Keratinocyte (primary cell): ENCODE data around the gene HOXB7. TPM values are rescaled to one million over a fixed set of nuclear protein-coding genes. Genes with fewer than 3 reads are reported as not detected.

Experiments used
- DNase-seq: peaks from one replicate; pipeline ENCODE4 v3.0.0-alpha.2; 2011; ENCODE audit warnings: low read depth, missing footprints, low spot score
- FAIRE-seq: peaks from 2 replicates; lab custom pipeline; 2011; peaks lifted over from hg19 to GRCh38; lab: Jason Lieb, UNC
- H2AFZ ChIP-seq: 2 replicates; pipeline ENCODE4 v1.6.0; 2012; ENCODE audit warnings: low read length, control low read depth, inconsistent platforms; ENCODE audit not compliant: control insufficient read depth
- H3K27ac ChIP-seq: 2 replicates; pipeline ENCODE4 v1.5.1; 2011; ENCODE audit warnings: low read length; ENCODE audit not compliant: control insufficient read depth, insufficient read depth
- H3K27me3 ChIP-seq: 3 replicates; pipeline ENCODE4 v1.6.0; 2011; ENCODE audit warnings: low read length; ENCODE audit not compliant: control insufficient read depth, insufficient read depth; ENCODE audit errors: extremely low read depth
- H3K36me3 ChIP-seq, 2 experiments: 2 replicates in 1 of 2; 3 replicates in 1 of 2; pipeline ENCODE4 v1.5.1; 2011; ENCODE audit warnings: low read length in 2 of 2, mild to moderate bottlenecking in 1 of 2; ENCODE audit not compliant: control insufficient read depth in 2 of 2, insufficient read depth in 2 of 2; ENCODE audit errors: extremely low read depth in 1 of 2
- H3K4me1 ChIP-seq: 3 replicates; pipeline ENCODE4 v1.5.1; 2011; ENCODE audit warnings: low read length; ENCODE audit not compliant: control insufficient read depth, insufficient read depth; ENCODE audit errors: extremely low read depth
- H3K4me2 ChIP-seq: 3 replicates; pipeline ENCODE4 v1.6.0; 2011; ENCODE audit warnings: low read depth, low read length; ENCODE audit not compliant: control insufficient read depth, insufficient read depth; ENCODE audit errors: extremely low read depth
- H3K4me3 ChIP-seq, 3 experiments: fragments of 200-600 bp in 1 of 3; sonication (generic) in 1 of 3; 2 replicates in 2 of 3; 3 replicates in 1 of 3; pipeline ENCODE4 v1.5.1; 2011 to 2016; ENCODE audit warnings: low read length in 3 of 3, mild to moderate bottlenecking in 3 of 3, control low read depth in 2 of 3, inconsistent platforms in 1 of 3, low read depth in 1 of 3, mixed read lengths in 1 of 3, mixed run types in 1 of 3, moderate library complexity in 1 of 3; ENCODE audit not compliant: control insufficient read depth in 2 of 3, insufficient read depth in 2 of 3; ENCODE audit errors: extremely low read depth in 1 of 3
- H3K79me2 ChIP-seq: 2 replicates; pipeline ENCODE4 v1.6.0; 2012; ENCODE audit warnings: low read length; ENCODE audit not compliant: control insufficient read depth, insufficient read depth
- H3K9ac ChIP-seq: 3 replicates; pipeline ENCODE4 v1.6.0; 2011; ENCODE audit warnings: low read length; ENCODE audit not compliant: control insufficient read depth, insufficient read depth; ENCODE audit errors: extremely low read depth
- H3K9me1 ChIP-seq: 3 replicates; pipeline ENCODE4 v1.6.0; 2011; ENCODE audit warnings: low read length; ENCODE audit not compliant: control insufficient read depth, insufficient read depth; ENCODE audit errors: extremely low read depth
- H3K9me3 ChIP-seq: 2 replicates; pipeline ENCODE4 v1.5.1; 2012; ENCODE audit warnings: low read depth, low read length; ENCODE audit not compliant: control insufficient read depth
- H4K20me1 ChIP-seq: 3 replicates; pipeline ENCODE4 v1.6.0; 2011; ENCODE audit warnings: low read length; ENCODE audit not compliant: control insufficient read depth, insufficient read depth; ENCODE audit errors: extremely low read depth
- CTCF ChIP-seq, 3 experiments: IDR thresholded peaks in 1 of 3; conservative IDR thresholded peaks in 1 of 3; optimal IDR thresholded peaks in 1 of 3; 2 replicates in 2 of 3; 3 replicates in 1 of 3; pipeline versions ENCODE3 to v1.5.1; 2011; ENCODE audit warnings: low read length in 3 of 3, mild to moderate bottlenecking in 3 of 3, moderate library complexity in 2 of 3, control low read depth in 1 of 3, inconsistent platforms in 1 of 3; ENCODE audit not compliant: insufficient read depth in 2 of 3; ENCODE audit errors: extremely low read depth in 1 of 3
- EZH2 ChIP-seq: IDR thresholded peaks from one replicate; pipeline ENCODE4 v1.6.1; 2012; ENCODE audit warnings: inconsistent platforms, mild to moderate bottlenecking, low read length, moderate library complexity
- dilution Hi-C: fragments of 300-500 bp; cut with MboI; formaldehyde crosslinking; loops from one replicate; pipeline ENCODE4 v1.7.0; 2020; ENCODE audit warnings: low sequenced_read_pairs; ENCODE audit not compliant: extremely low pct_ligation_motif_present
- polyA plus RNA-seq, 5 experiments: library from polyadenylated mRNA; depleted of rRNA in 3 of 5; stranded (reverse) in 3 of 5; stranded (forward) in 1 of 5; unstranded in 1 of 5; fragments of >200 nt; gene quantifications; 1 replicate in 1 of 5; 2 replicates in 3 of 5; 3 replicates in 1 of 5; pipeline versions ENCODE4 v1.2.1 to v1.2.3, GENCODE V29; 2011 to 2012; ENCODE audit warnings: missing spikeins in 2 of 5, low read depth in 1 of 5, low replicate concordance in 1 of 5

Gene HOXB7
- polyA plus RNA-seq, 1 donor (not counting 4 experiments of a cell fraction or from before 2014, with no cell fraction given): 1.0 TPM

DNA sequence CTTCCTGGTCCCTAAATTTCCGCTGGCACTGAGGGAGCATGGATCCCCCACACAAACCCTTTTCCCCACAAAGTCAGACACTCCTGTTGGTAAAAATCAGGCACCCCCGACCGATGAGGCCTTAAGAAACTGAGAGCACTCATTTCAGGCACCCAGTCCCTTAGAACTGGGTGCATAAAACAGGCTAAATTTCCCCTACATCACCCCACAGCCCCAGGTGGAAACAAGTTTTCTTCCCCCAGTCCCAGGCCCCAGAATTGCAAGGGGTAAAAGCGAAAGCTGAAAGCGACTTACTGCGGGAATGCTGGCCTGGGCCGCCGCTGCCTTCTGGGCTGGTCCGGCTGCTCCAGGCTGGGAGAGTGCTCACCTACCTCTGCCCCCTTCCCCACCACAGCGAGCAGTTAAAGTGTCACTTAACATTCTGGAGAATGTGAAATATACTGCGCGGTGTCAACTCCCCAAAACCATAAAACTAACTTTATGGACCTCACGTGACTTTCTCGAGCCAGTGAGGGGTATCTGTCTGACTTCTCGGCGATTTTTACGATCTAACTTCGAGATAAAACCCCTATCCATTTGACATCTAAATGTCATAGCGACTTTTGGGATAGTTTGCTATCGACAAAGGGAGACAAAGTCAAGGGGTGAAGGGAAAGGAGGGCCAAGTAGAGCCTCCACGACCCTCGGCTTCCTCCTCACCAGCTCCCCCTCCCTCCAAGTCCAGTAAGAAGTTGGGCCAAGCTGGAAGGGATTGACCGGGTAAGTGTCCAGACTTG is 20.8 kb downstream of the HOXB7 start, which contains the start of gene HOXB3:
TSS of gene HOXB3 (minus strand) at position 411 of the 776 bp plus-strand sequence. CDS start 37,767 bp downstream, outside the sequence.
- TF ChIP-seq EZH2: no peak
- no peak for TF ChIP-seq CTCF (optimal IDR thresholded peaks at IDR 0.05 in 1 of 3, IDR thresholded peaks at IDR 0.05 in 1 of 3, conservative IDR thresholded peaks at IDR 0.05 in 1 of 3; ENCODE audit: extremely low read depth in 1 of 3, insufficient read depth in 2 of 3, low read length in 3 of 3)
- Histone ChIP-seq H3K4me3 (no peak within 1 kb of the TSS), H4K20me1 (no peaks in the 10 kb centered on the region), H3K9me1 (no peaks in the 10 kb centered on the region), H3K36me3 (peaks cover 0 to 2% of the 10 kb centered on the region in 2 experiments), H3K9me3 (no peaks in the 10 kb centered on the region), H3K4me2 (no peak within 1 kb of the TSS), H3K9ac (no peak within 1 kb of the TSS), H3K4me1 (peaks cover 15% of the 10 kb centered on the region), H3K27ac (no peak within 1 kb of the TSS), H3K79me2 (no peaks in the 10 kb centered on the region), H3K27me3 (peaks cover 71% of the 10 kb centered on the region), H2AFZ (no peak within 1 kb of the TSS)
- dilution Hi-C loops: no loop called here
- DNase-seq: no peak
- FAIRE-seq: no peak

DNA sequence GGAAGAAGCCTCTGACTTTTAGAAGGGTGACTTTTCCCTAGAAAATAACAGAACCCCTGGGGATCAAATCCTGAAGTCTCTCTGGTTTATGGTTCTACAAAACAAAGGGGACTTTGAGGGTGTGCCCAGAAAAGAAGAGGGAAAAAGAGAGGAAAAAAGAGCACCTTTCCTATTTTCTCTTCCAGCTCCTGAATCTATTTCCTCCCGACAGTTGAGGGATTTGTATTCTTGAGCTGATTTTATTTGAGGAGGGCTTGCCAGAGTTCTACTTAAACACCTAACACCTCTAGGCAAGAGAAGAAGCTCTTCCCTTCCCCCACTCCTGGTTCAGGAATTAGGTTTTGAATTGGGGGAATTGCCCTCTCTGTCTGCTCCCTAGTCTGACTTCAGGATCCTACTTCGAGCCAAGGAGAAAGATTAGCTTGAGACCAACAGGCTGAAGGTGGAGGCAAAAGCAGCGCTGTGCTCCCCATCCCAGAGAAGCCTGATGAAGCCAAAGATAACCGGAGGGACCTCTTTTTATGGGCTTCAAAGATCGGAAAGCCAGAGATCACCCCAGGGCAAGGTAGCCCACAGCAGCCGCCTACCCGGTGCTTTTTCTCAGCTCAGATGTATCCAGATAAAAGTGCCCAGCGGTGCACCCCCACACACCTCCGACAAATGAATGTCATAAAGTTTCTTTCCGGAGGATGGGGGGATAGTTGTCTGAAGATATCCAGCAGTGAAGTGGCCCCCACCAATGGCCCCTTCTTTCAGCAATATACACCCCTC is 21.6 kb downstream of the HOXB7 start:
- Histone ChIP-seq H3K36me3 (no peaks in the 10 kb centered on the region), H3K27ac (no peak overlapping the region), H3K9me3 (no peaks in the 10 kb centered on the region), H3K9ac (no peak overlapping the region), H3K4me3 (no peak overlapping the region), H3K9me1 (no peaks in the 10 kb centered on the region), H3K27me3 (peaks cover 63% of the 10 kb centered on the region), H3K79me2 (no peaks in the 10 kb centered on the region), H2AFZ (no peak overlapping the region), H4K20me1 (no peaks in the 10 kb centered on the region), H3K4me1 (peaks cover 17% of the 10 kb centered on the region), H3K4me2 (no peak overlapping the region)
- dilution Hi-C loops: no loop called here
- DNase-seq (no peak), FAIRE-seq (no peak)
- TF ChIP-seq CTCF (optimal IDR thresholded peaks at IDR 0.05 in 1 of 3, IDR thresholded peaks at IDR 0.05 in 1 of 3, conservative IDR thresholded peaks at IDR 0.05 in 1 of 3; ENCODE audit: extremely low read depth in 1 of 3, insufficient read depth in 2 of 3, low read length in 3 of 3) (no peak), EZH2 (no peak)
